Measurements from ENCODE around the gene P2RY6. TPM values are rescaled to one million over a fixed set of nuclear protein-coding genes. Genes with fewer than 3 reads are reported as not detected.

Gene P2RY6
- total and polyA plus RNA-seq, 3 experiments from 2014 or later: 0.20 to 0.24 TPM; not detected in 1

GRCh38 chr11:73263640-73264039 lies 8.5 kb upstream of the P2RY6 start:
- DNase-seq: no peak
- CTCF ChIA-PET: no interaction called here

GRCh38 chr11:73265278-73265810 lies 6.8 kb upstream of the P2RY6 start:
- no peak overlapping the region for H3K4me3 ChIP-seq (ENCODE audit: low read length)
- peaks cover 18% of the 10 kb centered on the region for H3K27me3 ChIP-seq (ENCODE audit: insufficient read depth, low read length, poor library complexity, severe bottlenecking)
- Mint-ChIP-seq H3K4me3 (no peak overlapping the region), H3K36me3 (no peaks in the 10 kb centered on the region), H3K4me1 (no peaks in the 10 kb centered on the region), H3K9me3 (no peaks in the 10 kb centered on the region), H3K27ac (no peak overlapping the region), H3K27me3 (peaks cover 22 to 47% of the 10 kb centered on the region in 2 donors)
- POLR2A ChIA-PET: no interaction called here
- no peak overlapping the region for H3K27ac ChIP-seq (ENCODE audit: low read depth, low read length)
- H3K36me3 ChIP-seq (ENCODE audit: insufficient read depth, low read length): no peaks in the 10 kb centered on the region
- H3K9me3 ChIP-seq (ENCODE audit: low read length): no peaks in the 10 kb centered on the region
- DNase-seq: no peak
- CTCF ChIA-PET: no interaction called here
- no peaks in the 10 kb centered on the region for H3K4me1 ChIP-seq (ENCODE audit: insufficient read depth, low read length)

More at GRCh38 chr11:73263640-73264039, 8.5 kb upstream of the P2RY6 start:
- H3K4me3 ChIP-seq (ENCODE audit: low read length): no peak overlapping the region
- H3K36me3 ChIP-seq (ENCODE audit: insufficient read depth, low read length): no peaks in the 10 kb centered on the region
- Mint-ChIP-seq H3K27ac (no peak overlapping the region), H3K27me3 (peaks cover 24 to 51% of the 10 kb centered on the region in 2 donors), H3K36me3 (no peaks in the 10 kb centered on the region), H3K4me3 (no peak overlapping the region), H3K4me1 (no peaks in the 10 kb centered on the region), H3K9me3 (no peaks in the 10 kb centered on the region)
- H3K9me3 ChIP-seq (ENCODE audit: low read length): no peaks in the 10 kb centered on the region
- no peaks in the 10 kb centered on the region for H3K4me1 ChIP-seq (ENCODE audit: insufficient read depth, low read length)
- no peak overlapping the region for H3K27ac ChIP-seq (ENCODE audit: low read depth, low read length)
- POLR2A ChIA-PET: no interaction called here
- H3K27me3 ChIP-seq (ENCODE audit: insufficient read depth, low read length, poor library complexity, severe bottlenecking): peaks cover 18% of the 10 kb centered on the region

- Mint-ChIP-seq H3K27ac (no peak overlapping the region), H3K9me3 (no peaks in the 10 kb centered on the region), H3K36me3 (no peaks in the 10 kb centered on the region), H3K4me3 (no peak overlapping the region), H3K4me1 (no peaks in the 10 kb centered on the region), H3K27me3 (peaks cover 22 to 45% of the 10 kb centered on the region in 2 donors)
- H3K4me3 ChIP-seq (ENCODE audit: low read length): no peak overlapping the region
- peaks cover 18% of the 10 kb centered on the region for H3K27me3 ChIP-seq (ENCODE audit: insufficient read depth, low read length, poor library complexity, severe bottlenecking)
- no peaks in the 10 kb centered on the region for H3K36me3 ChIP-seq (ENCODE audit: insufficient read depth, low read length)
- no peak overlapping the region for H3K27ac ChIP-seq (ENCODE audit: low read depth, low read length)
- no peaks in the 10 kb centered on the region for H3K4me1 ChIP-seq (ENCODE audit: insufficient read depth, low read length)
- no peak for DNase-seq
- no peaks in the 10 kb centered on the region for H3K9me3 ChIP-seq (ENCODE audit: low read length)
- ChIA-PET POLR2A (no interaction called here), CTCF (no interaction called here)
These were observed 6.1 kb upstream of the P2RY6 start for GRCh38 chr11:73265853-73266645.

GRCh38 chr11:73266646-73267020 lies 5.5 kb upstream of the P2RY6 start:
- Histone ChIP-seq H3K36me3 (ENCODE audit: insufficient read depth, low read length) (no peaks in the 10 kb centered on the region), H3K4me3 (ENCODE audit: low read length) (no peak overlapping the region), H3K4me1 (ENCODE audit: insufficient read depth, low read length) (no peaks in the 10 kb centered on the region), H3K9me3 (ENCODE audit: low read length) (no peaks in the 10 kb centered on the region), H3K27ac (ENCODE audit: low read depth, low read length) (no peak overlapping the region), H3K27me3 (ENCODE audit: insufficient read depth, low read length, poor library complexity, severe bottlenecking) (peaks cover 18% of the 10 kb centered on the region)
- CTCF ChIA-PET: interaction anchor here (0.7 to 0.9 kb wide), 2 partner anchors 23 to 35 kb away, joined by 3 read pairs; no protein-coding TSS in a partner anchor
- Mint-ChIP-seq H3K27ac (no peak overlapping the region), H3K9me3 (no peaks in the 10 kb centered on the region), H3K27me3 (peaks cover 25 to 43% of the 10 kb centered on the region in 2 donors), H3K4me3 (no peak overlapping the region), H3K36me3 (no peaks in the 10 kb centered on the region), H3K4me1 (no peaks in the 10 kb centered on the region)
- POLR2A ChIA-PET: no interaction called here
- no peak for DNase-seq

GRCh38 chr11:73267122-73267846 lies 4.9 kb upstream of the P2RY6 start:
- no peaks in the 10 kb centered on the region for H3K36me3 ChIP-seq (ENCODE audit: insufficient read depth, low read length)
- no peaks in the 10 kb centered on the region for H3K9me3 ChIP-seq (ENCODE audit: low read length)
- no peaks in the 10 kb centered on the region for H3K4me1 ChIP-seq (ENCODE audit: insufficient read depth, low read length)
- Mint-ChIP-seq H3K27ac (no peak overlapping the region), H3K27me3 (peaks cover 25 to 38% of the 10 kb centered on the region in 2 donors), H3K9me3 (no peaks in the 10 kb centered on the region), H3K4me3 (no peak overlapping the region), H3K36me3 (no peaks in the 10 kb centered on the region), H3K4me1 (no peaks in the 10 kb centered on the region)
- ChIA-PET POLR2A (no interaction called here), CTCF (interaction anchor here (0.7 to 0.9 kb wide), 2 partner anchors 22 to 34 kb away, joined by 3 read pairs; no protein-coding TSS in a partner anchor)
- DNase-seq: no peak
- H3K27me3 ChIP-seq (ENCODE audit: insufficient read depth, low read length, poor library complexity, severe bottlenecking): peaks cover 22% of the 10 kb centered on the region
- no peak overlapping the region for H3K27ac ChIP-seq (ENCODE audit: low read depth, low read length)
- H3K4me3 ChIP-seq (ENCODE audit: low read length): no peak overlapping the region

- Histone ChIP-seq H3K27ac (ENCODE audit: low read depth, low read length) (no peak overlapping the region), H3K4me3 (ENCODE audit: low read length) (no peak overlapping the region), H3K36me3 (ENCODE audit: insufficient read depth, low read length) (no peaks in the 10 kb centered on the region), H3K27me3 (ENCODE audit: insufficient read depth, low read length, poor library complexity, severe bottlenecking) (peaks cover 21% of the 10 kb centered on the region), H3K9me3 (ENCODE audit: low read length) (no peaks in the 10 kb centered on the region), H3K4me1 (ENCODE audit: insufficient read depth, low read length) (no peaks in the 10 kb centered on the region)
- H3K27me3 Mint-ChIP-seq: peaks cover 20 to 31% of the 10 kb centered on the region in 2 donors
- no peaks in the 10 kb centered on the region for H3K4me1 Mint-ChIP-seq
- H3K27ac Mint-ChIP-seq: no peak overlapping the region
- H3K4me3 Mint-ChIP-seq: no peak overlapping the region
- no peak for DNase-seq
- ChIA-PET POLR2A (no interaction called here), CTCF (no interaction called here)
- no peaks in the 10 kb centered on the region for H3K36me3 Mint-ChIP-seq
- no peaks in the 10 kb centered on the region for H3K9me3 Mint-ChIP-seq
These were observed 4.1 kb upstream of the P2RY6 start for GRCh38 chr11:73267906-73268540.

GRCh38 chr11:73268671-73269271 lies 3.4 kb upstream of the P2RY6 start:
- no peak for DNase-seq
- Mint-ChIP-seq H3K27me3 (peaks cover 19 to 24% of the 10 kb centered on the region in 2 donors), H3K4me3 (no peak overlapping the region), H3K4me1 (no peaks in the 10 kb centered on the region), H3K27ac (peak overlapping the region in 1 of 8 donors; percentile 47), H3K36me3 (no peaks in the 10 kb centered on the region), H3K9me3 (no peaks in the 10 kb centered on the region)
- ChIA-PET CTCF (no interaction called here), POLR2A (no interaction called here)
- Histone ChIP-seq H3K4me3 (ENCODE audit: low read length) (no peak overlapping the region), H3K27ac (ENCODE audit: low read depth, low read length) (no peak overlapping the region), H3K9me3 (ENCODE audit: low read length) (no peaks in the 10 kb centered on the region), H3K4me1 (ENCODE audit: insufficient read depth, low read length) (no peaks in the 10 kb centered on the region), H3K36me3 (ENCODE audit: insufficient read depth, low read length) (no peaks in the 10 kb centered on the region), H3K27me3 (ENCODE audit: insufficient read depth, low read length, poor library complexity, severe bottlenecking) (peaks cover 13% of the 10 kb centered on the region)
